ENCODE data around the gene RALGAPA1. TPM values are rescaled to one million over a fixed set of nuclear protein-coding genes. Genes with fewer than 3 reads are reported as not detected.

RALGAPA1 gene
- total and polyA plus RNA-seq, 2 donors (not counting 1 experiment from before 2014, with no cell fraction given): 7.2 to 34.5 TPM

- Histone ChIP-seq H3K4me2 (ENCODE audit: extremely low read depth, insufficient read depth, low read length) (no peak overlapping the region), H3K36me3 (ENCODE audit: control insufficient read depth, insufficient read depth, low read length) (no peaks in the 10 kb centered on the region), H2AFZ (ENCODE audit: low read length) (no peak overlapping the region)
These were observed 255.3 kb downstream of the RALGAPA1 start for GRCh38 chr14:35553808-35554207.

GRCh38 chr14:35551081-35551480 lies 258.0 kb downstream of the RALGAPA1 start:
- no peaks in the 10 kb centered on the region for H3K79me2 ChIP-seq (ENCODE audit: control insufficient read depth, insufficient read depth, low read length)
- no peak overlapping the region for H2AFZ ChIP-seq (ENCODE audit: low read length)
- no peak for DNase-seq (ENCODE audit: low read depth in 2 of 2)
- no peaks in the 10 kb centered on the region for H3K27me3 ChIP-seq (ENCODE audit: control insufficient read depth, insufficient read depth, low read length)
- H4K20me1 ChIP-seq (ENCODE audit: control insufficient read depth, extremely low read depth, insufficient read depth, low read length): no peaks in the 10 kb centered on the region
- H3K9ac ChIP-seq (ENCODE audit: insufficient read depth, low read length): no peak overlapping the region
- no peak for TF ChIP-seq EZH2 (IDR thresholded peaks at IDR 0.05; ENCODE audit: low read length, missing control alignments)
- TF ChIP-seq CTCF (conservative IDR thresholded peaks at IDR 0.05 in 1 of 2, IDR thresholded peaks at IDR 0.05 in 1 of 2; ENCODE audit: low read depth in 1 of 2, low read length in 2 of 2): no peak
- no peaks in the 10 kb centered on the region for H3K36me3 ChIP-seq (ENCODE audit: control insufficient read depth, insufficient read depth, low read length)
- no peak overlapping the region for H3K4me3 ChIP-seq (replicated peaks in 1 of 4; ENCODE audit: control extremely low read depth in 1 of 4, insufficient read depth in 1 of 4, low read depth in 3 of 4, low read length in 4 of 4)
- H3K4me1 ChIP-seq (ENCODE audit: control insufficient read depth, extremely low read depth, insufficient read depth, low read length): no peaks in the 10 kb centered on the region
- no peaks in the 10 kb centered on the region for H3K9me3 ChIP-seq (ENCODE audit: control insufficient read depth, insufficient read depth, low read depth, low read length)
- no peak overlapping the region for H3K27ac ChIP-seq (ENCODE audit: insufficient read depth, low read length)
- no peak overlapping the region for H3K4me2 ChIP-seq (ENCODE audit: extremely low read depth, insufficient read depth, low read length)

More at GRCh38 chr14:35553808-35554207, 255.3 kb downstream of the RALGAPA1 start:
- peak in 1 of 2 donors; percentile 76 for DNase-seq (ENCODE audit: low read depth in 2 of 2)
- Histone ChIP-seq H3K9ac (ENCODE audit: insufficient read depth, low read length) (no peak overlapping the region), H3K27ac (ENCODE audit: insufficient read depth, low read length) (no peak overlapping the region), H3K4me1 (ENCODE audit: control insufficient read depth, extremely low read depth, insufficient read depth, low read length) (no peaks in the 10 kb centered on the region), H3K79me2 (ENCODE audit: control insufficient read depth, insufficient read depth, low read length) (no peaks in the 10 kb centered on the region), H4K20me1 (ENCODE audit: control insufficient read depth, extremely low read depth, insufficient read depth, low read length) (no peaks in the 10 kb centered on the region), H3K4me3 (replicated peaks in 1 of 4; ENCODE audit: control extremely low read depth in 1 of 4, insufficient read depth in 1 of 4, low read depth in 3 of 4, low read length in 4 of 4) (no peak overlapping the region), H3K9me3 (ENCODE audit: control insufficient read depth, insufficient read depth, low read depth, low read length) (no peaks in the 10 kb centered on the region), H3K27me3 (ENCODE audit: control insufficient read depth, insufficient read depth, low read length) (no peaks in the 10 kb centered on the region)
- TF ChIP-seq CTCF (conservative IDR thresholded peaks at IDR 0.05 in 1 of 2, IDR thresholded peaks at IDR 0.05 in 1 of 2; ENCODE audit: low read depth in 1 of 2, low read length in 2 of 2) (no peak), EZH2 (IDR thresholded peaks at IDR 0.05; ENCODE audit: low read length, missing control alignments) (no peak)

GRCh38 chr14:35549551-35549950 lies 259.5 kb downstream of the RALGAPA1 start:
- H3K27ac ChIP-seq (ENCODE audit: insufficient read depth, low read length): no peak overlapping the region

More at GRCh38 chr14:35549551-35549950, 259.5 kb downstream of the RALGAPA1 start:
- TF ChIP-seq CTCF (conservative IDR thresholded peaks at IDR 0.05 in 1 of 2, IDR thresholded peaks at IDR 0.05 in 1 of 2; ENCODE audit: low read depth in 1 of 2, low read length in 2 of 2) (no peak), EZH2 (IDR thresholded peaks at IDR 0.05; ENCODE audit: low read length, missing control alignments) (no peak)
- Histone ChIP-seq H4K20me1 (ENCODE audit: control insufficient read depth, extremely low read depth, insufficient read depth, low read length) (no peaks in the 10 kb centered on the region), H3K27me3 (ENCODE audit: control insufficient read depth, insufficient read depth, low read length) (no peaks in the 10 kb centered on the region), H3K4me3 (replicated peaks in 1 of 4; ENCODE audit: control extremely low read depth in 1 of 4, insufficient read depth in 1 of 4, low read depth in 3 of 4, low read length in 4 of 4) (no peak overlapping the region), H3K4me2 (ENCODE audit: extremely low read depth, insufficient read depth, low read length) (no peak overlapping the region), H3K36me3 (ENCODE audit: control insufficient read depth, insufficient read depth, low read length) (no peaks in the 10 kb centered on the region), H3K9ac (ENCODE audit: insufficient read depth, low read length) (no peak overlapping the region), H3K9me3 (ENCODE audit: control insufficient read depth, insufficient read depth, low read depth, low read length) (no peaks in the 10 kb centered on the region), H2AFZ (ENCODE audit: low read length) (no peak overlapping the region), H3K79me2 (ENCODE audit: control insufficient read depth, insufficient read depth, low read length) (no peaks in the 10 kb centered on the region), H3K4me1 (ENCODE audit: control insufficient read depth, extremely low read depth, insufficient read depth, low read length) (no peaks in the 10 kb centered on the region)
- DNase-seq (ENCODE audit: low read depth in 2 of 2): no peak

Data from fibroblast of lung (primary cell).